Large intestine (tissue), 3 donors: Measurements from ENCODE around the gene SPRED1. TPM values are rescaled to one million over a fixed set of nuclear protein-coding genes. Genes with fewer than 3 reads are reported as not detected.
"Not testable (repeated sequence)": the region's sequence is repeated elsewhere in the genome, so short reads cannot be mapped to it uniquely, and the experiment has no call there.

Source experiments
- DNase-seq, 2 donors: peaks; one replicate each; pipeline versions ENCODE4 v3.0.0 to v3.0.0-alpha.2; 2013
- H3K27ac ChIP-seq: one replicate; pipeline ENCODE4 v1.5.1; 2013; ENCODE audit warnings: low read length
- H3K27me3 ChIP-seq: 2 replicates; pipeline ENCODE4 v1.6.1; 2013; ENCODE audit warnings: low read length; ENCODE audit not compliant: control insufficient read depth, insufficient read depth
- H3K36me3 ChIP-seq: 2 replicates; pipeline ENCODE4 v1.6.1; 2013; ENCODE audit warnings: low read length; ENCODE audit not compliant: control insufficient read depth, insufficient read depth
- H3K4me1 ChIP-seq: one replicate; pipeline ENCODE4 v1.6.1; 2013; ENCODE audit warnings: low read length; ENCODE audit not compliant: control insufficient read depth, insufficient read depth
- H3K4me3 ChIP-seq: one replicate; pipeline ENCODE4 v1.5.1; 2013; ENCODE audit warnings: low read length
- H3K9me3 ChIP-seq: one replicate; pipeline ENCODE4 v1.6.1; 2013; ENCODE audit warnings: mild to moderate bottlenecking, low read depth, low read length, moderate library complexity; ENCODE audit not compliant: control insufficient read depth
- WGBS: methylation state at CpG from one replicate; pipeline ENCODE4 v1.1.5; 2013; ENCODE audit warnings: low lambda C conversion rate; ENCODE audit not compliant: insufficient coverage; 5-methylcytosine and 5-hydroxymethylcytosine counted together
- polyA plus RNA-seq: library from polyadenylated mRNA; unstranded; fragments of 120-200 nt; gene quantifications from one replicate; pipeline ENCODE4 v1.2.1, GENCODE V29; 2013

The SPRED1 gene
- polyA plus RNA-seq, 1 donor, result 28.2 TPM

GRCh38 chr15:38257676-38258075, 5.0 kb downstream of the SPRED1 start:
- no peak overlapping the region for H3K27ac ChIP-seq
- no peaks in the 10 kb centered on the region for H3K4me1 ChIP-seq
- no peaks in the 10 kb centered on the region for H3K27me3 ChIP-seq
- no peaks in the 10 kb centered on the region for H3K36me3 ChIP-seq
- DNase-seq, result no peak
- H3K4me3 ChIP-seq, result no peak overlapping the region
- no CpG with 5 or more reads among the region's 2 CpGs for WGBS
- H3K9me3 ChIP-seq, result no peaks in the 10 kb centered on the region

DNA sequence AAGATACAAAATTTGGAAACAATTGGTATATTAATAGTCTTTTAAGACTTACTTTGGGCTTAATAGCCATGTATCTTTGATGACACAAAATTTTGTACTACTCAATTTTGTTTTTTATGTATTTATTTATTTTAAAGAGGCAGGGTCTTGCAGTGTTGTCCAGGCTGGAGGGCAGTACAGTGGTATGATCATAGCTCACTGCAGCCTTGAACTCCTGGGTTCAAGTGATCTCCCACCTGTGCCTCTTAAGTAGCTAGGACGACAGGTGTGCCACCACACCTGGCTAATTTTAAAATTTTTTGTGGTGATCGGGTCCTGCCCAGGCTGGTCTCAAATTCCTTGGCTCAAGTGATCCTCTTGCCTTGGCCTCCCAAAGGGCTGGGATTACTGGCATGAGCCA, 6.5 kb downstream of the SPRED1 start:
- no peak for DNase-seq
- H3K27me3 ChIP-seq, result no peaks in the 10 kb centered on the region
- no peaks in the 10 kb centered on the region for H3K36me3 ChIP-seq
- H3K4me1 ChIP-seq, result no peaks in the 10 kb centered on the region
- H3K27ac ChIP-seq, result no peak overlapping the region
- no CpG with 5 or more reads among the region's 2 CpGs for WGBS
- no peaks in the 10 kb centered on the region for H3K9me3 ChIP-seq
- no peak overlapping the region for H3K4me3 ChIP-seq

- H3K36me3 ChIP-seq, result no peaks in the 10 kb centered on the region
- no peaks in the 10 kb centered on the region for H3K4me1 ChIP-seq
- H3K9me3 ChIP-seq, result no peaks in the 10 kb centered on the region
- no peak for DNase-seq
- H3K4me3 ChIP-seq, result no peak overlapping the region
- H3K27ac ChIP-seq, result no peak overlapping the region
- WGBS, result no CpG with 5 or more reads among the region's 2 CpGs
- H3K27me3 ChIP-seq, result no peaks in the 10 kb centered on the region
These were observed 7.4 kb downstream of the SPRED1 start for GRCh38 chr15:38260077-38260476.

DNA sequence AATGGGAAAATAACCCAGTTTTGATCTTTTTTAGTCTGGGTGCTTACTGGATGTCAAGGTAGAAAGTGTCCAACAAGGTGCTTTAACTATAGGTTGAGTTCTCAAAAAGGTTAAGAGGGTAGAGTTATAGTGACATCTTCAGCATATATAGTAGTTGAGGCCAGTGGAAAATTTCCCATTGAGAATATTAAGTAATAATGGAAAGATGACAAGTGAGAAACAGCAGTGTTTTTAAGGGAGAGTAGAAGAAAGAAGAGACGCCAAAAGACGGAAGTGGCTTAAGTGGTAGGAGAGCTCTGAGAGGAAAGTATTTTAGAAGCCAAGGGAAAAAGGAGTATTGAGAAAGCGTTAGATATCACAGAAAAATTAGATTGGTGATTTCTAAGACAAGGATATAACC, 10.6 kb downstream of the SPRED1 start:
- Histone ChIP-seq H3K27ac (no peak overlapping the region), H3K4me1 (no peaks in the 10 kb centered on the region)
- WGBS, result 100% methylated on average over 3 of the region's 3 CpGs

DNA sequence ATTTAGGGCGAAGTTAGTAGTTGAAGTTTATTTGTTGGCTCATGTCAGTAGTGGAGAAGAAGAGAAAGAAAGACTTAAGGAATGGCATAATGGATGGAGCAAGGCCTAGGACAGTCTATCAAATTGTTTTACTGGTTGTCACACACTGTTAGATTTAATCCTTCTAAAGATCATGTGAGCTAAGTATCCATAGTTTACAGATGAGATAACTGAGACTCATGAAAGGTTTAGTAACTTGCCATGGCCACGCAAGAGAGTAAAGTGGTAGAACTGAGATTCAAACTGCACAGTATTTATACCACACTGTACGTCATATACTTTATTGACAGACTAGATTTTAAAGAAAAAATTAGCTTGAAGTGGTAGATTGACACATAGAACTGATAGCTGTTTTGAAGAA, 11.4 kb downstream of the SPRED1 start:
- H3K9me3 ChIP-seq, result no peaks in the 10 kb centered on the region
- H3K4me3 ChIP-seq, result no peak overlapping the region
- no peaks in the 10 kb centered on the region for H3K27me3 ChIP-seq
- no peaks in the 10 kb centered on the region for H3K4me1 ChIP-seq
- H3K36me3 ChIP-seq, result peaks cover 6% of the 10 kb centered on the region
- 100% methylated on average over 2 of the region's 3 CpGs for WGBS
- H3K27ac ChIP-seq, result no peak overlapping the region
- DNase-seq, result no peak

More for the DNA sequence above, 10.6 kb downstream of the SPRED1 start:
- Histone ChIP-seq H3K36me3 (peaks cover 1% of the 10 kb centered on the region), H3K27me3 (no peaks in the 10 kb centered on the region), H3K9me3 (no peaks in the 10 kb centered on the region), H3K4me3 (no peak overlapping the region)
- DNase-seq, result no peak

GRCh38 chr15:38266247-38266986, 13.8 kb downstream of the SPRED1 start:
- no CpG with 5 or more reads among the region's 7 CpGs for WGBS
- no peak overlapping the region for H3K27ac ChIP-seq
- no peak for DNase-seq

GRCh38 chr15:38267421-38268022, 14.9 kb downstream of the SPRED1 start:
- no peak for DNase-seq
- Histone ChIP-seq H3K9me3 (no peaks in the 10 kb centered on the region), H3K4me1 (no peaks in the 10 kb centered on the region), H3K27me3 (no peaks in the 10 kb centered on the region), H3K36me3 (peaks cover 12% of the 10 kb centered on the region), H3K27ac (no peak overlapping the region), H3K4me3 (no peak overlapping the region)
- WGBS, result 100% methylated on average over 1 of the region's 3 CpGs

More at GRCh38 chr15:38266247-38266986, 13.8 kb downstream of the SPRED1 start:
- Histone ChIP-seq H3K4me1 (no peaks in the 10 kb centered on the region), H3K27me3 (no peaks in the 10 kb centered on the region), H3K4me3 (no peak overlapping the region), H3K36me3 (peaks cover 10% of the 10 kb centered on the region), H3K9me3 (no peaks in the 10 kb centered on the region)

GRCh38 chr15:38271144-38271543, 18.5 kb downstream of the SPRED1 start:
- Histone ChIP-seq H3K27me3 (no peaks in the 10 kb centered on the region), H3K27ac (no peak overlapping the region), H3K36me3 (peaks cover 12% of the 10 kb centered on the region), H3K4me1 (no peaks in the 10 kb centered on the region), H3K4me3 (no peak overlapping the region), H3K9me3 (no peaks in the 10 kb centered on the region)
- DNase-seq, result no peak

DNA sequence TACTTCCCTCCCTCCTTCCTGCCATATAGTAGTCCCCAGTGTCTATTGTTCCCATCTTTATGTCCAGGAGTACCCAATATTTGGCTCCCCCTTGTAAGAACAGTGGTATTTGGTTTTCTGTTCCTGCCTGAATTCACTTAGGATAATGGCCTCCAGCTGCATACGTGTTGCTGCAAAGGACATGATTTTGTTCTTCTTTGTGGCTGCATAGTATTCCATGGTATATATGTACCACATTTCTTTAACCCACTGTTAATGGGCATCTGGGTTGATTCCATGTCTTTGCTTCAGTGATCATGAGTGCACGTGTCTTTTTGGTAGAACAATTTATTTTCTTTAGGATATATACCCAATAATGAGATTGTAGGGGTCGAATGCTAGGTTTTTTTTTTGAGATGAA, 19.3 kb downstream of the SPRED1 start:
- Histone ChIP-seq H3K27ac (no peak overlapping the region), H3K4me1 (no peaks in the 10 kb centered on the region), H3K4me3 (no peak overlapping the region), H3K36me3 (peaks cover 12% of the 10 kb centered on the region), H3K9me3 (no peaks in the 10 kb centered on the region), H3K27me3 (no peaks in the 10 kb centered on the region)
- no CpG with 5 or more reads among the region's 3 CpGs for WGBS
- DNase-seq, result no peak

- no CpG with 5 or more reads among the region's 3 CpGs for WGBS
- not testable (repeated sequence) for H3K27me3 ChIP-seq, H3K4me3 ChIP-seq, H3K9me3 ChIP-seq, H3K27ac ChIP-seq, H3K4me1 ChIP-seq, DNase-seq
- peaks cover 12% of the 10 kb centered on the region for H3K36me3 ChIP-seq
These were observed 19.8 kb downstream of the SPRED1 start for GRCh38 chr15:38272431-38272830.

DNA sequence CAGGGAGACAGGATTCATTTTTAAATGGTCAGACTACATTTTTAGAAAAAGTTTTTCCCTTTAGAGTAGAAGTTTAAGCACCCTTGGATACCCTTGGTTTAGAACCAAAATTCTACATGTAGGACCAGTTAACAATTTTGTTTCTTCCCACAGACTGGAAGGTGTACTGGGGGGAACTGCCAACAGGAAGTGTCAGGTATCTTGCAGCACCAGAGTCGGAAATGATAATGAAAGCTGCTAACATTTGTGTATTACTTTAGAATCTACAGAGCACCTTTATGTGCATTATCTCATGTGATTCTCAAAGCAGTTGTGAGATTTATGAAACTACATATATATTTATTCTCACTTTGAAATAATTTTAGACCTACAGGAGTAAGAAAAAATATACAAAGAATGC, 21.5 kb downstream of the SPRED1 start:
- no CpG with 5 or more reads among the region's 1 CpG for WGBS
- Histone ChIP-seq H3K4me1 (no peaks in the 10 kb centered on the region), H3K9me3 (no peaks in the 10 kb centered on the region), H3K27me3 (no peaks in the 10 kb centered on the region), H3K27ac (no peak overlapping the region), H3K4me3 (no peak overlapping the region), H3K36me3 (peaks cover 6% of the 10 kb centered on the region)
- DNase-seq, result no peak
